C4-2B (cell line): ENCODE measurements around the gene PYGO1.

ENCODE experiments used
- H3K27ac ChIP-seq: fragments of 450-650 bp; 2 replicates; pipeline ENCODE4 v1.5.1; 2017
- ZFX ChIP-seq: fragments of 450-650 bp; IDR thresholded peaks from 2 replicates; pipeline ENCODE4 v1.6.1; 2017
- TF ChIP-seq, protein P1 (sequence below): fragments of 450-650 bp; conservative IDR thresholded peaks from 2 replicates; pipeline ENCODE4 v1.5.1; 2017; ENCODE audit warnings: mild to moderate bottlenecking

The PYGO1 gene

DNA sequence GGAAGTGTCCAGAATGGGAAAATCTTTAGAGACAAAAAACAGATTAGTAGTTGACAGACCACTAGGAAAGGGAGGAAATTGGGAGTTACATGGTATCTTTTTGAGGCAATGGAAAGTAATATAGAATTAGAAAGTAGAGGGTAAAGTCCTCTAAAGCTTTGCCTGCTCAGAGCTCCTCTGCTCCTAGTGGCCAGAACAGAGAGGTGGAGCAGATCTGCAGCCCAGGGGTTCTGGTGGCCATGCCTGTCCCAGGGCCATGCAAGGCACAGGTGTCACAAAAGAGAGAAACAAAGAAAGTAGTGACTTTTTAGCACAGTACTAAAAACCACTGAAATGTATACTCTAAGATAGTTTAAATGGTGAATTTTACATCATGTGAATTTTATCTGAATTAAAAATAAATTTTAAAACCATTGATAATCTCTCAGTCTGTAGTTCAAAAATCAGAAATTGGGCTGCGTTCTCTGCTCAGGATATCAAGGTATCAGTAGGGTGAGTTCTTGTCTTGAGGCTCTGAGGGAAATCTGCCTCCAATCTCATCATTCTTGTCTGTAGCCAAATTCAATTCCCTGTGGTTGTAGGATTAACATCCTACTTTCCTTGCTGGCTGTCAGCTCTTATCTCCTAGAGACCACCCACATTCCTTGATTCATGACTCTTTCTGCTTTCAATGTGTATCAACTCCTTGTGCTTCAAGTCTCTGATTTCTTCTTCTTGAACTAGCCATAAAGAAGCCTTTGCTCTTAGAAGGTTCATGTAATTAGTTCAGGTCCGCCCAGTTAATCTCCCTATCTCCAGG, 23.6 kb downstream of the PYGO1 start:
- no peak for TF ChIP-seq ZFX
- TF ChIP-seq, protein P1, sequence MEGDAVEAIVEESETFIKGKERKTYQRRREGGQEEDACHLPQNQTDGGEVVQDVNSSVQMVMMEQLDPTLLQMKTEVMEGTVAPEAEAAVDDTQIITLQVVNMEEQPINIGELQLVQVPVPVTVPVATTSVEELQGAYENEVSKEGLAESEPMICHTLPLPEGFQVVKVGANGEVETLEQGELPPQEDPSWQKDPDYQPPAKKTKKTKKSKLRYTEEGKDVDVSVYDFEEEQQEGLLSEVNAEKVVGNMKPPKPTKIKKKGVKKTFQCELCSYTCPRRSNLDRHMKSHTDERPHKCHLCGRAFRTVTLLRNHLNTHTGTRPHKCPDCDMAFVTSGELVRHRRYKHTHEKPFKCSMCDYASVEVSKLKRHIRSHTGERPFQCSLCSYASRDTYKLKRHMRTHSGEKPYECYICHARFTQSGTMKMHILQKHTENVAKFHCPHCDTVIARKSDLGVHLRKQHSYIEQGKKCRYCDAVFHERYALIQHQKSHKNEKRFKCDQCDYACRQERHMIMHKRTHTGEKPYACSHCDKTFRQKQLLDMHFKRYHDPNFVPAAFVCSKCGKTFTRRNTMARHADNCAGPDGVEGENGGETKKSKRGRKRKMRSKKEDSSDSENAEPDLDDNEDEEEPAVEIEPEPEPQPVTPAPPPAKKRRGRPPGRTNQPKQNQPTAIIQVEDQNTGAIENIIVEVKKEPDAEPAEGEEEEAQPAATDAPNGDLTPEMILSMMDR, result peak; percentile 17
- no peak overlapping the region for H3K27ac ChIP-seq

DNA sequence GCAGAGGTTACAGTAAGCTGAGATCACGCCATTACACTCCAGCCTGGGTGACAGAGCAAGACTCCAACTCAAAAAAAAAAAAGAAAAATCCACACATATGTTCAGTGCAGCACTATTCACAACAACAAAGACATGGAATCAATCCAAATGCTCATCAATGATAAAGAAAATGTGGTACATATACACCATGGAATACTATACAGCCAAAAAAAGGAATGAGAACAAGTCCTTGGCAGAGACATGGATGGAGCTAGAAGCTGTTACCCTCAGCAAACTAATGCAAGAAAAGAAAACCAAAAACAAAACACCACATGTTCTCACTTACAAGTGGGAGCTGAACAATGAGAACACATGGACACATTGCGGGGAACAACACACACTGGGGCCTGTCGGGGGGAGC, 25.5 kb downstream of the PYGO1 start:
- no peak for TF ChIP-seq ZFX
- TF ChIP-seq, protein P1, result no peak
- no peak overlapping the region for H3K27ac ChIP-seq

DNA sequence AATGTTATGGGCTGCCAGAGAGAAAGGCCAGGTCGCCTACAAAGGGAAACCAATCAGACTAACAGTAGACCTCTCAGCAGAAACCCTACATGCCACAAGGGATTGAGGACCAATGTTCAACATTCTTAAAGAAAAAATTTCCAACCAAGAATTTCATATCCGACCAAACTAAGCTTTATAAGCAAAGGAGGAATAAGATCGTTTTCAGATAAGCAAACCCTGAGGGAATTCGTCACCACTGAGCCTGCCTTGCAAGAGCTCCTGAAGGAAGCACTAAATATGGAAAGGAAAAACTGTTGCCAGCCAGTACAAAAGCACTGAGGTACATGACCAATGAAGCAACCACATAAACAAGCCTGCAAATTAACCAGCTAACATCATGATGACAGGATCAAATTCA, 33.1 kb downstream of the PYGO1 start:
- H3K27ac ChIP-seq, result no peak overlapping the region
- TF ChIP-seq, protein P1, result no peak
- TF ChIP-seq ZFX, result no peak

DNA sequence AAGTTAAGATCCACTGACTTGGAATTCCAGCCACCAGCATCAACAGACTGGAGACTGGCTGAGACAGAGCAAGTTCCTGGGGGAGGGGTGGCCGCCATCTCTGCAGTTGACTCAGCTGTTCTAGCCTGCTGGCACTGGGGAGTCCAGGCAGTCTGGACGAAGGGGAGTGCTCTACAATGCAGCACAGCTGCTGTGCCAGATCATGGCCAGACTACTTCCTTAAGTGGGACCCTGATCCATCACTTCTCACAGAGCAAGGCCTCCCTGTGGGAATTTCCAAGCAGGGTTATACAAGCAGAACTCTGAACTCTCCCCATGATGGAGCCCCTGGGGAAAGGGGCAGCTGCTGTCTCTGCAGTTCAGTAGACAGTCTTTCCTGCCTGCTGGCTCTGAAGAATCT, 35.2 kb downstream of the PYGO1 start:
- TF ChIP-seq, protein P1, result no peak
- TF ChIP-seq ZFX, result no peak
- H3K27ac ChIP-seq, result no peak overlapping the region

DNA sequence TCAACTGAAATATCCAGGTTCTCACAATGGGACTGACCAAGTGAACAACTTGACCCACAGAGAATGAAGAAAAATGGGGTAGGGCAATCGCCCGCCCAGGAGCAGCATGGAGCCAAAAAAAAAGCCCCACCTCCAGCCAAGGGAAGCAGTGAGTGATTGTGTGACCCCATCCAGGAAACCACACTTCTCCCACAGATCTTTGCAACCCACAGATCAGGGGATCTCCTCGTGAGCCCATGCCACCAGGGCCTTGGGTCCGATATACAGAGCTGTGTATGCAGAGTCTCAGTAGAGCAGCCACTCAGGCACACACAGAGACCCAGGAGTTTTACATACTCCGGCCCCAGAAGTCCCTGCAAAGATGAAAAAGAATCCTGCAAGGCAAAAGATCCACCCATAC, 35.7 kb downstream of the PYGO1 start:
- no peak overlapping the region for H3K27ac ChIP-seq
- TF ChIP-seq ZFX, result no peak
- TF ChIP-seq, protein P1, result no peak

DNA sequence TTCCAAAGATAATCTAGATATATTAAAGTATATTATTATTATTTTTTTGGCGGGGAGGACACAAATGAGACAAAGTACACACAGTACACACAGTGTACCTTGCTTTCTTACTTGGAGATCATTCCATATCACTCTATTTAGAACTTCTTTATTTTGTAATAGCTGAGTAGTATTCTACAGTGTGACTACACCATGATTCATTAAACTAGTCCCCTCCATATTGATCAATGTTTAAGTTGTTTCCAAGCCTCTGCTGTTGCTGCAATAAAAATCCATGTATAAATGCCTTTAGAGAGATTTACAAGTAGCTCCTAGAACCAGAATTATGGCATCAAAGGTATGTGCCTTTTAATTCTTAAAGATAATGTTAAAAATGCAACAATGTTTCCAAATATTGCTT, 38.8 kb downstream of the PYGO1 start:
- no peak overlapping the region for H3K27ac ChIP-seq
- TF ChIP-seq, protein P1, result no peak
- TF ChIP-seq ZFX, result no peak

DNA sequence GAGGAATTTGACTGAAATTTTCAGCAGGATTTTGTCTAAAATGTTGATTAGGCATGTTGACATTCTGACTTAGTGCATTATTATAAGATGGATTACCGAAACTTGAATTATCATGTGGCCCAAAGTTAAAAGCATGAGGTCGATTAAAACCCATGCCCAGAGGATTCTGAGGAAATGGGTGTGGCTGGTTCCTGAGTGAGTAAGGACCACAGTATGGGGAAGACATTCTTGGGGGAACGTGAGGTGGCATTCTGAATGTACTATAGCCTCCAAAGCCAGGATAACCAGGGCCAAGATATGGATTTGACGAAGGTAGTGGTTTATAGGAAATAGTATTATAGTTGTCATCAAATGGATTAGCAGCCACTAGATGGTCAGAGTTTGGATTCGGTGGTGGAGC, 41.4 kb downstream of the PYGO1 start:
- TF ChIP-seq, protein P1, result no peak
- TF ChIP-seq ZFX, result no peak
- H3K27ac ChIP-seq, result no peak overlapping the region
